ENCODE results near the gene SCYL2.
"Not testable (repeated sequence)": the region's sequence is repeated elsewhere in the genome, so short reads cannot be mapped to it uniquely, and the experiment has no call there.

The SCYL2 gene

DNA sequence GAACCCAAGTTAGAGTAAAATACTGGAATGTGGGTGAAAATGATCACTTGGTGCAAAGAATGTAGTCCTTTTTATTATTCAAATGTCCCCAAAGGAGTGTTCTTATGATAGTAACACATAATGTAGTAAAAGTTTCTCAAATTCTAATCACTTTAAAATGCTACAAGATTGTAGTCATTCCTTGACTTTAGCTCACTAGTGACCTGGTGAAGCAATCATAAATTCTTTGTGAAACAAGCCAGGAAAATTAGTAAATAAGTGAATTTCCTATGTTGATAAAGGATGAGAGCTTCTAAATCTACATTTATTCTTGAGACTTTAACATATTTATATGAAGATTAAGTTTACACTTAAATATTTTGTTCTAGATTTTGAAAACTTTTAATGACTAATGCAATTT lies 59.2 kb downstream of the SCYL2 start:
- DNase-seq, result no peak

DNA sequence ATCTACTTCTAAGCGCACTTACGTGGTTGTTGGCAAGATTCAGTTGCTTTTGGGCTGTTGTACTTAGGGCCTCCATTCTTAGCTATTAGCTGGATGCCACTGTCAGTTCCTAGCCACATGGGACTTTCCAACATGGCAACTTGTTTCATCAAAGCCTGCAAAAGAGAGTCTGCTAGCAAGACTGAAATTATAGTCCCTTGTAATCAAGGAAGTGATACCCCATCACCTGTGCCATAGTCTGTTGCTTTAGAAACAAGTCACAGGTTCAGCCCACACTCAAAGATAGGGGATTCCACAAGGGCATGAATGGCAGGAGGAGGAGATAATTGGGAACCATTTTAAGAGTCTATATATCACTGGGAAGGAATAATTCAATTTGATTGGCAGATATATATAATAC lies 62.8 kb downstream of the SCYL2 start:
- DNase-seq, result no peak

DNA sequence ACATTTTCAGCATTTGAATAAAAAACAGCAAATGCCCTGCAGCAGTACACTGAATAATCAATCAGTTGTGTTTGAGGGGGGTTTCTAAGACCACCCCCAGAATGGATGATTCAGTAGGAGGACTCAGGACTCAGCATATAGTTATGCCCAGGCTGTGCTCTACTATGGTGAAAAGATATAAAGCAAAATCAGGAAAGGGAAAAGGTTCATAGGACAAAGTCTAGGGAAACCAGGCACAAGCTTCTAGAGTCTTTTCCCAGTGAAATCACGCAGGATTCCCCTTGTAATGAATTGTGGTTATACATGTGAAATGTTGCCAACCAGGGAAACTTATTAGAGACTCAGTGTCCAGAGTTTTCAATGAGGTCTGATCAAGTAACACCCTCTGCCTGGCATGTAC lies 64.9 kb downstream of the SCYL2 start:
- no peak for DNase-seq

DNA sequence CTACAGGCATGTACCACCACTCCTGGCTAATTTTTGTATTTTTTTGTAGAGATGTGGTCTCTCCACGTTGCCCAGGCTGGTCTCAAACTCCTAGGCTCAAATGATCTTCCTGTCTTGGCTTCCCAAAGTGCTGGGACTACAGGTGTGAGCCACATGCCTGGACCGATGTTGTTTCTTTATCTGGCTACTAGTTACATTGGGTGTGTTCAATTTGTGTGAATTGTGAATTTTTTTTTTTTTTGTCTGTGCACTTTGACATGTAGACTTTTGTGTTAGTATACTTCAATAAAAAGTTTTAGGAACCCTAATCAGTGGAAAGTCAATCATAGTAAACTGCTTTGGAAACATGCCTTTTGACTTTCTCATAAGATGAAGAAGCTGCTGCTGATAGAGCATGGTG lies 65.9 kb downstream of the SCYL2 start:
- DNase-seq, result no peak

DNA sequence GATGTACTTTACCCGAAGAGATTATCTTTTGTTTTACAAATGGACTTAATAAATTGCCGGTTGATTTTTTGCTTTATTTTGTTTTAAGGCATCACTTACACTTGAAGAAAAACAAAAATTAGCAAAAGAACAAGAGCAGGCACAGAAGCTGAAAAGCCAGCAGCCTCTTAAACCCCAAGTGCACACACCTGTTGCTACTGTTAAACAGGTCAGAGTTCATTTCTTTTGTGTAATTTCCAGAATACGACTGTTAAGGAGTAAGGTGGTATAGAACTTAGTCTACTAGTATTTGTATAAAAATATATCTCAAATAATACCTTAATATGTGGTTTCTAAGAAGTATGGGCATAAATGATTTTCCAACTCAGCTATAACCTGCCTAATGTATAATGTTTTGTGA lies 70.3 kb downstream of the SCYL2 start:
- no peak for DNase-seq

DNA sequence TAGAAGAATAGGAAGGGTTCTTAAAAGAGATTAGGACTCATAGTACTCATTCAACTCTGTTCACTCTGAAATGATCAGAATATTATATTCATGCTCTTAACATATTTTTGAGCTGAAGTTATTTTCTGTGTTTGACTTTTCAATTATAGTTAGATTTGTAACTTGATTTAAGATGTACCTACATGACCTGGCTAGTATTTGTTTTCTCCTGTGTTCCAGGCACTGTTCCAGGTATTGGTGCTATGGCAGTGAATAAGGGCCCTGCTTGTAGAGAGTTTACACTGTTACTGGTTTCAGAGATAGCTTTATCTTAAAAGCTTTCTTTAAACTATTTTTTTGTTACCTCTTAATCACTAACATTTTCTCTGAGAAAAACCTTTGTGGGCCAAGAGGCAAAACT lies 70.8 kb downstream of the SCYL2 start:
- DNase-seq, result no peak

DNA sequence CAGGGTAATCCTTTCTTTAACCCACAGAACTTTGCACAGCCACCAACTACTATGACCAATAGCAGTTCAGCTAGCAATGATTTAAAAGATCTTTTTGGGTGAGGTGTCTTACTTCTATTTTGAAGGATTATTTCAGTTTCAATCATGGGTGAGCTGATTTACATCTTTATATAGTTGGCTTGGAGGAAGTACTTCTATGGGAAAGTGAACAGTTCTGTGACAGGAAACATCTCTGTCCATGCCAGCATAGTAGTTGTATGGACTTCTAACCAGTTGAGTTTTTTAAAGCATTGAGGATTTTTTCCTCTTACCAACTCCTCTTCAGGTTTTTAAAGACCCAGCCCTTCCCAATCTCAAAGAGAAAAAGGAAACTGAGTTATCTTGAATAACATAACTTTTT lies 72.1 kb downstream of the SCYL2 start:
- DNase-seq, result no peak

DNA sequence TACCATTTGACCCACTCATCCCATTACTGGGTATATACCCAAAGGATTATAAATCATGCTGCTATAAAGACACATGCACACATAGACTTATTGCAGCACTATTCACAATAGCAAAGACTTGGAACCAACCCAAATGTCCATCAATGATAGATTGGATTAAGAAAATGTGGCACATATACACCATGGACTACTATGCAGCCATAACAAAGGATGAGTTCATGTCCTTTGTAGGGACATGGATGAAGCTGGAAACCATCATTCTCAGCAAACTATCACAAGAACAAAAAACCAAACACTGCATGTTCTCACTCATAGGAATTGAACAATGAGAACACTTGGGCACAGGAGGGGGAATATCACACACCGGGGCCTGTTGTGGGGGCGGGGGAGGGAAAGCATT lies 75.9 kb downstream of the SCYL2 start:
- not testable (repeated sequence) for DNase-seq

DNA sequence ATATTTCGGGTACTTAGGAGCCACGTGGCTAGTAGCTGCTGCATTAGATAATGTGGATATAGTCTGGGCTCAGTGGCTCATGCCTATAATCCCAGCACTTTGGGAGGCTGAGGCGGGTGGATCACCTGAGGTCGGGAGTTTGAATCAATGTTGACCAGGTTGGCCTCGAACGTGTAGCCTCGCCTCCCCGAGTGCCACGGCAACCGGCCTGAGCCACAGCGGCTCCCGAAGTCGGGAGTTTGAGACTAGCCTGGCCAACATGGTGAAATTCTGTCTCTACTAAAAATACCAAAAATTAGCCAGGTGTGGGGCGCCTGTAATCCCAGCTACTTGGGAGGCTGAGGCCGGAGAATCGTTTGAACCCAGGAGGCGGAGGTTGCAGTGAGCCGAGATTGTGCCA lies 77.4 kb downstream of the SCYL2 start:
- DNase-seq, result not testable (repeated sequence)

DNA sequence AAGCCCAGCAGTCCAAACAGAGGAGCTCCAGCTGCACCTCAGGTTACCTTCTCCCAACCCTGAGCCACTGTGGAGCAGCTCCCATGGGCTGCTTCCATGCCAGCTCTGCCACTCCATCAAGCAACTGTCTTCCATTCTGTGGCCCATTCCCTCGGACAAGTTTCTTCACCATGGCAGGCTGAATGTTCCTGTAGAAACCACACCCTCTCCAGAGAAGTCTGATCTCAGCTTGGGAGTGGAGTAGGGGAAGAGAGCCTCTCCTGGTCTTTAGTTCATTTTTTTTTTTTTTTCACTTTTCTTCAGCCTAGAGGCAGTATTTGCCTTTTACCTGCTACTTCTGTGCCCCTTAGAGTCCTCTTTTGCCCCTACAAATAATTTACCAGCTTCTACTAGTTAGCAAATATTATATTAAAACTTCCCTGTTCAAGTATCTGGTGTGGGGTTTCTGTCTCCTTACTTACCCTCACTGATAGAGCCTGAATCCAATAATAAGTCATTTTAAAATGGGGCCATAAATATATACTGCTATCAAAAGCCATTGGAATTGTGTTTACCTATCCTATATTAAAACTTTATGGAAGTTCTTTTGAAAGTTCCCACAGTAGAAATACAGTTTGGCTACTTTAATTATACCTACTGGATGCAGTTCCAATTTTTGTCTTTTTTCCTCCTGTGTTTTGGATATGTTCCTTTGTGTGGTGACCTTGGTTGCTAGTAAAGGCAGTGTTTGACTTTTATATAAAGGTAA lies 78.2 kb downstream of the SCYL2 start:
- DNase-seq, result no peak

DNA sequence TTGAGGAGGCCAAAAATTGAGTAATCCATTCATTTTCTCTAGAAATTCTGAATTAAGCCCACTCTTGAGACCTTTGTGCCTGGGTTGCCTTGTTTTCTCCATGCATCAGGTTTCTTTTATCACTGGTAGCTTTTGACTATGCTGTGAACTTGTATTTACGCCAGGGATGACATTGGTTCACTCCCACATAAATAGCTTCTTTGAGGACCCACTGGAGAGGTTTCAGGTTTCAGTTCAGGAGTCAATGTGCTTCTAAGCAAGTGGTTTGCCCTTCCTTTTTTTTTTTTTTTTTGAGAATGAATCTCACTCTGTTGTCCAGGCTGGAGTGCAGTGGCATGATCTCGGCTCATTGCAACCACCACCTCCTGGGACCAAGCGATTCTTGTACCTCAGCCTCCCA lies 79.7 kb downstream of the SCYL2 start:
- no peak for DNase-seq

DNA sequence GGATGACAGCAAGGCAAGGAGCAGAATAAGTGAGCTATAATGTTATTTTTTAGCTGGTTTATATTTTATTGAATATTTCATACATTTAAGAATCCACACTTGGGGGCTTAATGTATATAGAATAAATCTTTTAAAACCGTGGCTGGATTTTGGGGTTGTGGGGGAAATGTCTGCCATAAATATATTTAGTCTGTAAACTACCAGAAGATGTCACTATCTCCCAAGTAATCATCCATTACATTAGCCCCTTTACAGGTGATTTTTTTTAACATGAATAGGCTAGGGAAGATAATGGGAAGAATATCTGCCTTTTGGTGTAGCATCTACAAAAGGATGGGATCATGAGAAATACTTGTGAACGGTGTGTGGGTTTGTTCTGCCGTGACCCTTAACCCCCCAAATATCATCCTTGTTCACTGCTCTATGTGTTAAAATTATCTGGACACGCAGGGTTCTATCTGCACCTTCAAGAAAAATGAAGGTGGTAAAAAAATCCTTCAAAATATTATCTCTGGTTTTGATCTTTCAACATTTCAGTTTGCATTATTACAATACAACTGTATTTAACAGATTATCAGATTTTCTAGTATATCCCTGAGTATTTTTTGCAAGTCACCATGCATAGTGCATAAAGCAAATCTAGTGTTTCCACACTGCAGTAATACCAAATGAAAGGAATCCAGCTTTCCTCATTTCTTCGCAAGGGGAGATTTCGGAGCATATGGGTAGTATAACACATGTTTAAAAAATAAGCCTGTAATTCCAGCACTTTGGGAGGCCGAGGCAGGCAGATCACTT lies 81.9 kb downstream of the SCYL2 start:
- no peak for DNase-seq

DNA sequence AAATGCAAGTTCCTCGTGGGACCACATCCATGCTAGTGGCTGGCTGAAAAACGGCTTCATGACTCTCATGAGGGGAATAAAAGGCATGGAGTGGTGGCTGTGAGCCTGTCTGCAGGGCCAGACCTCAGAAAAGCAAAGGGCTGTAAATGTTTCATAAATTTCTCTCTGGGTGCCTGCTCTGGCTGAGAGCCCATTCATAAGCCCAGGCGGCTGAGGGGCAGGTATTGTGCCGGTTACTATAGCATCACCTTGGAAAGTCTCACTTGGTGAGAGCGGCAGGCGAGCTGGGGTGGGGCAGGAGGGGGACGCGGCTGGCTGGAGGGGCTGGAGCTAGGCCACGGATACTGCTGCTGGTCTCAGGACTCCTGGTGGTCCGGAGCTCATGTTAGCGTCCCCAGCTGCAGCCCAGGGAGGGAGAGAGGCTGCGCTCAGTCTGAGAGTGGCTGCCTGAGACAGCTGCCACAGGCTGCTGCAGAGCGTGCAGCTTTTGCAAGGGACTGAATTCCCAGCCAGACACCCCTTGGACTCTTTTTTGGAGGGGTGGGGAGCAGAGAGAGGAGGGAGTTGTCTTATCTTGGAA lies 89.8 kb downstream of the SCYL2 start, which contains the start of gene SLC17A8:
Gene SLC17A8, plus strand, starts transcription at position 431 of the 580 bp plus-strand sequence. CDS start 318 bp downstream, outside the sequence.
- no peak for DNase-seq

DNA sequence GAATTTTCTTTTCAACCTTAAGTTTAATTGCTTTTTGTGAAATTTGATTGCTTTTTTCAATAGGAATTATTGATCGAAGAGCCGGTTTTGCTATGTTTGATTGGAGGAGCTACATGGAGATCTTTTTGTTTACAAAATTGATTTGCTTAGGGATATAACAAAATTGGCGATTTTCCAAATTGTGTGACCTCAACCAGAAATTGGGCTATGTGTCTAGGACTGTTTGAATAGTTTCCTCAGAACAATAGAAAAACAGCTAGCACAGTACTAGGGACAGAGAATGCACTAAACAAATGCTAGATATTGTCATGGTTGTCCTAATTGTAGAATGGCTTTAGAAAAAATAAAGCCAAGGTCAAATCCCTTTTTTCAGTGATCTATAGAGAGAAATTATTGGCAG lies 92.3 kb downstream of the SCYL2 start:
- no peak for DNase-seq

DNA sequence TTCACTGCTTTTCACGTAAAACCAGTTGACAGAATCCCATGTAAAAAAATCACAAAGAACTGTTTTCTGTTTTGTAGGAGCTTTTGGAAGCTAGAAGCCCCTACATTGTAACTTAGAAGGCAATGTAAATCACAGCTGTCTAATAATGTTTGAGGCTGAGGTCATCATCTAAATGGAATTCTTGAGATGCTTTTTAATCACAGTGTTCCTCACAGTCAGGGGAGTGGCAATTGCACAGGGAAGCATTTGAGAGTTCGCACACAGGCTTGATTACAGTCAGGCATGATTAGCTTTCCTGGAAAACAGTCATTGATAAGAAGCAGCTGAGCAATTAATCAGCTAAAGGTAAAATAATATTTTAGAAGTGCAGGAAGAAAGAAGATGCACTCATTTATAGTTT lies 92.8 kb downstream of the SCYL2 start:
- DNase-seq, result no peak

DNA sequence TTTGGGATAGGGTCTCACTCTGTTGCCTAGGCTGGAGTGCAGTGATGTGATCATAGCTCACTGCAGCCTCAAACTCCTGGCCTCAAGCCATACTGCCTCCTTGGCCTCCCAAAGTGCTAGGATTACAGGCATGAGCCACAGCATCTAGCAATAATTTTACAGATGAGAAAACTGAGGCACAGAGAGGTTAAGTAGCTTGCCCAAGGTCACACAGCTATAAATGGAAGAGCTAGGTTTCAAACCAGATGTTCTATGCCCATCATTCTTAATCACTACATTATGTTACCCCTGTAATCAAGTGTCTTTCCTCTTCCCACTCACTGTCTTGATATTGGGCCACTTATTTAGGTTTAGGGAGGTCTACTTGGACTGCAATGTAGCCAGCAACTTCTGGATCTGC lies 93.5 kb downstream of the SCYL2 start:
- no peak for DNase-seq

DNA sequence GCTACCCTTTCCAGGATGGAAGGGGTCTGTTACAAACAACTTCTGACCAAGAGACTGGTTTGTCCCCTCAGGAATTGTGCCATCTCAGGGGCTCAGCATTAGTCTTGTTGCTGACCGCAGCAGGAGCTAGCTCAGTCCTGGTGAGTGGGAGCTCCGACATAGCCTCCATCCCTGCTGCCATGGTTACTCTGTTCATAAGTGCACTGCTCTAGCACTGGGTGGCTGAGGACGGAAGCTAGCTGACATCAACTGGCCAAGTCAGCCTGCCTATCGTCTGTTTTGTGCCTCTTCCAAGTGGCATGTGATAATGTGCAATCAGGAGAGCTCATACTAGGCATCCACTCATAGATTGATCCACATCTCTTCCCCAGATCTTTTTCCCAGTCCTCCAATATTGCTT lies 97.3 kb downstream of the SCYL2 start:
- DNase-seq, result no peak

DNA sequence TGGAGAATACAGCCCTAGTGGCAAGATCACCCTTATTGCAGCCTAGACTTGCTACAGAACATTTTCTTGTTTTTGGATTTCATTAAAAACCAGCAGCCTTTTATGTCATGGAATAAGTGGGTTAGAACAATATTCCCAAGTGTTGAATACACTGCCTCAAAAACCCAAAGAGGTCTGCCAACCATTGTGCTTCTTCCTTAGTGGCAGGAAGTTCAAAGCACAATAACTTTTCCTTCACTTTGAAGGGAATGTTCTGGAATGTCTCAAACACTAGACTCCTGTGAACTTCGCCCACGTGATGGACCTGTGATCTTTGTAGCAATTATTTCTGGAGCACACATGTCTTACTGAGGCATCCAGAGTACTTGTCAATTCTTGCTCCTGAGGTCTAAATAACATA lies 98.4 kb downstream of the SCYL2 start:
- no peak for DNase-seq

DNA sequence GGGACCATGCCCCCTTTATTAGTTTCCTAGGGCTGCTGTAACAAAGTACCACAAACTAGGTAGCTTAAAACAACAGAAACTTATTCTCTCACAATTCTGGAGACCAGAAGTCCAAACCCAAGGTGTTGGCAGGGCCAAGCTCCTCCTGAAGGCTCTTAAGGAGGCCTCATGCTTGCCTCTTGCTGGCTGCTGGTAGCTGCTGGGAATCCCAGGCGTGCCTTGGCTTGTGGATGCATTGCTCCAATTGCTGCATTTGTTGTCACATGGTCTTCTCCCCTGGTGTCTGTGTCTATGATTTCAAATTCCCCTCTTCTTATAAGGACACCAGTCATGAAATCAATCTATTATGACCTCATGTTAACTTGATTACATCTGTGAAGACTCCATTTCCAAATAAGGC lies 101.1 kb downstream of the SCYL2 start:
- no peak for DNase-seq

DNA sequence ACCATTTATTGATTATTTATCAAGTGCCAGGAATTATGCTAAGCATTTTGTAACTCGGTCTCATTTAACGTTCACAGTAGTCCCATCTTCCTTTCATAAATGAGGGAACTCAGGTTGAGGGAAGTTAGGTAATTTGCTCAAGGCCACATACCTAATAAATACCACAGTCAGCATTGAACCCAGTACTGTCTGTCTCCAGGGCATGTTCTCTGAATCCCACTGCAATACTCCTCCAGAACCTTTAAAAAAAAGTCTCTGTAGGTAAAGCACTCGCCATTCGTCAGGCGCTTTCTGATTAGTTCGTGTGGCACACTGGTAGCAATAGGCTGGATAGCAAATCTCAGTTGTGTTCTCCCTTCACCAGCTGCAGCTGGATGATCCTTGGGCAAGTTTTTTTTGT lies 104.2 kb downstream of the SCYL2 start:
- no peak for DNase-seq

DNA sequence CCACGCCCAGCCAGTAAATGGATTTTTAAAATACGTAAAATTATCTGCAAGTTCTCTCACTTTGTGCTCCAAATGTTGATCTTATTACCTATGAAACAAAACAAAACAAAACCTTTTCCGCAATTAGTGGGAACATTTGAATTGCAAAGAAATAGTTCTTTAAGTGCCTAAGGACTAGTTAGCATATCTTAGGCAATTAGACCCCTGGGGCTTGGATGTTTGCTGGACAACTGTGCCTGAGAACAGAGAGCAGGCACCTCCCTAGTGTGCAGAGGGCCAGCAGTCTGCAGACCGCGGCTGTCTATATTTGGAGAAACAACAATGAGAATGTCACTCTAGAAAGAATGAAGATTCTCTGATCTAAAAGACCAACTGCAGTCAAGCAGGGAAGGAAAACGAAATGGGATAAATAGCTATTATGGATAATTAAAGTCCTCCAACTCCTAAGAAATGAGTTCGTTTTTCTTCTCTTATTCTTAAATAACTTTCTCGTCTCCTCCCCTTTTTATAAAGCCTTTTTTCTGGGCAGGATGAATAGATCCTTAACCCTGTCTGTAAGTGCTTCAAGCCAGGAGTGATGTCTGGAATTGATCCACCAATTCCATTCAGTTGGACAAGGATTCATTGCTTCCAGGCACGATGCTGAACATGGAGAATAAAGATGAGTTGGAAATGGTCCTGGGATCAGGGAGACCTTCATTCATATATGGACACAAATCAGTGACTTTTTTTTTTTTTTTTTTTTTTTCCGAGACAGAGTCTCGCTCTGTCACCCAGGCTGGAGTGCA lies 106.1 kb downstream of the SCYL2 start:
- DNase-seq, result no peak

DNA sequence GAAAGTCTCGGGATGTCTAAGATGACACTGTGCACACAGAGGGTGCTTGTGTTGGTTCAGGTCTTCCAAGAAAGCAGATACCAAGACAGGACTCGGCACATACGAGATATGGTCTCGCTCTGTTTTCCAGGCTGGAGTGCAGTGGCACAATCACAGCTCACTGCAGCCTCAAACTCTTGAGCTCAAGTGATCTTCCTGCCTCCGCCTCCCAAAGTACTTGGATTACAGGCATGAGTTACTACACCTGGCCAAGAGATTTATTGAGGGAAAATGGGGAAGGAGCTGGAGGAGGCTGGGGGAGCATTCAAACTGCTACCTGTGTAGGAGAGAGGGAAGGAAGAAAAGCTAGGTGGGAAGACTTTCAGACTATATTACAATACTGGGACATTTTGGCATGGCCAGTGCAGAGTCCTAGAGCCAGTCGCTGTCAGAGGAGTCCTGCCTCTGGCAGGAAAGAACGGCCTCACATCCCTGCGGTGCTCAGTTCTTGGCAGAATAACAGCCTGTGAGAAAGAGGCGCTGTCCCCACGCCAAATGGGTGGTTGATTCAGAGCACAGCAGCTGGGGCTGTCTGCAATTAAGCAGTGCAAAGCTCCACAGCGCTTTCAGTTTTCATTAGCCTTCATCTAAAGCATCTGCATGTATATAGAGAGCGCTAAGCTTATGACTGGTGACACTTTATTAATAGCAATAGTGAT lies 108.2 kb downstream of the SCYL2 start:
- no peak for DNase-seq

DNA sequence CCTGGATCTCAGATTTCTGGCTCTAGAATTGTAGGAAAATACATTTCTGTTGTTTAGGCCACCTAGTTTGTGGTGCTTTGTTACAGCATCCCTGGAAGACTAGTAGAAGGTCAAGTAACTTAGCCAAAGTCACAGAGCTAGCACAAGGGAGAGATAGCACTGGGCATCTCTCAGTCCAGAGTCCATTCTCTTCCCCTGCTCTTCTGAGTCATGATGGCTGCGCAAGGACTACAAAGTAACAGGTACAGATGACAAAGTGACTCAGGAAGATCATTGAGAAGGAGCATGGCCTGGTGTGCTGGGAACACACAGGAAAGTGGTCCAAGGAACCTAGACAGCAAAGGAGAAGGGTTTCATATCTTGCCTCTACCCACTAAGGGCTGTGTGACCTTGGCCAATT lies 109.2 kb downstream of the SCYL2 start:
- DNase-seq, result no peak

Data from stimulated activated CD4-positive, alpha-beta T cell treated with anti-CD3 and anti-CD28 coated beads, Interleukin-4, amount 100 ng/mL, for 4 hours (primary cell).